NCI-H2029 treated with DMSO at 0.1 percent for 48 hours (cell line): ENCODE measurements around the gene EPHA6.
"Not testable (repeated sequence)": the region's sequence is repeated elsewhere in the genome, so short reads cannot be mapped to it uniquely, and the experiment has no call there.

Experiments used
- DNase-seq: peaks from one replicate; lab custom pipeline; 2025; lab: John Stamatoyannopoulos, UW

EPHA6 gene

DNA sequence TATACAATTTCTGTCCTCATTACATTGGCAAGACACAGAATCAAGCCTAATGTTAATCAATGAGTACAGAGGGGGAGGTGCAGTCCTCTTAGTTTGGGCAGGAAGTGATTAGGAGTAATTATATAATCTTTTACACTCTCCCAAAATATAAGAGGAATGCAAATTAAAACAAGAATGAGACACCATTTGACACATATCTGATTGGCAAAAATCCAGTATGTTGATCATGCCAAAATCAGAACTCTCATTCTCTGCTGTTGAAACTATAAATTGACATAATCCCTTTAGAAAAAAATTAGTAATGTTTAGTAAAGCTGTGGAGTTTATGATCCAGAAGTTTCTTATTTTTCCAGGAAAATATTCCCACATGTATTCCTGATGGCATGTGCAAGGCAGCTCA lies 373.4 kb downstream of the EPHA6 start:
- no peak for DNase-seq

GRCh38 chr3:97189835-97190234 lies 375.4 kb downstream of the EPHA6 start:
- no peak for DNase-seq

GRCh38 chr3:97197083-97197482 lies 382.7 kb downstream of the EPHA6 start:
- no peak for DNase-seq

- no peak for DNase-seq
Observed at GRCh38 chr3:97197830-97198229, 383.4 kb downstream of the EPHA6 start.

- no peak for DNase-seq
Observed at GRCh38 chr3:97200387-97200786, 386.0 kb downstream of the EPHA6 start.

DNA sequence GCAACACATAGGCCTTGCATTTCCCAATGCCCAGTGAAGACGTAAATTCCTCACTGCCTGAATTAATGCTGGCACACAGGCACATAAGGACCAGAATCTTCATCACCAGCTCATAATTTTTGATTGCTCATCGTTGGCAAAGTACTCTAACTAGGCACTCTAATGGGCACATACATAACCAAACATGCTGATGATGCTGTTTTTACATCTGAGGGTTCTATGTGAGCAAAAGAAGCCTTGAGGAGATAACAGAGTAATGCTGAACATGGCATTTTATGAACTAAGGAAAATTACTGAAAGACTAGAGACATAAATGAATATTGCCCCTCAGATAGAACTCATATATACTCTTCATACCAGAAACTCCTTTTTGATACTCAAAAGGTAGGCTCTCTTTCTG lies 387.4 kb downstream of the EPHA6 start:
- no peak for DNase-seq

DNA sequence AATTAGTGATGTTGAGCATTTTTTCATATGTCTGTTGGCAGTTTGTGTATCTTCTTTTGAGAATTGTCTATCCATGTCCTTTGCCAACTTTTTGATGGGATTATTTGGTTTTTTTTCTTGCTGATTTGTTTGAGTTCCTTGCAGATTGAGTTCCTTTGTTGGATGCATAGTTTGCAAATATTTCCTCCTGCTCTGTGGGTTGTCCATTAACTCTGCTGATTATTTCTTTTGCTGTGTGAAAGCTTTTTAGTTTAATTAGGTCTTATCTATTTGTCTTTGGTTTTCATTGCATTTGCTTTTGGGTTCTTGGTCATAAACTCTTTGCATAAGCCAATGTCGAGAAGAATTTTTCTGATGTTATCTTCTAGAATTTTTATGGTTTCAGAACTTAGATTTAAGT lies 414.6 kb downstream of the EPHA6 start:
- DNase-seq, result no peak

- DNase-seq, result no peak
Observed at GRCh38 chr3:97230486-97230885, 416.1 kb downstream of the EPHA6 start.

DNA sequence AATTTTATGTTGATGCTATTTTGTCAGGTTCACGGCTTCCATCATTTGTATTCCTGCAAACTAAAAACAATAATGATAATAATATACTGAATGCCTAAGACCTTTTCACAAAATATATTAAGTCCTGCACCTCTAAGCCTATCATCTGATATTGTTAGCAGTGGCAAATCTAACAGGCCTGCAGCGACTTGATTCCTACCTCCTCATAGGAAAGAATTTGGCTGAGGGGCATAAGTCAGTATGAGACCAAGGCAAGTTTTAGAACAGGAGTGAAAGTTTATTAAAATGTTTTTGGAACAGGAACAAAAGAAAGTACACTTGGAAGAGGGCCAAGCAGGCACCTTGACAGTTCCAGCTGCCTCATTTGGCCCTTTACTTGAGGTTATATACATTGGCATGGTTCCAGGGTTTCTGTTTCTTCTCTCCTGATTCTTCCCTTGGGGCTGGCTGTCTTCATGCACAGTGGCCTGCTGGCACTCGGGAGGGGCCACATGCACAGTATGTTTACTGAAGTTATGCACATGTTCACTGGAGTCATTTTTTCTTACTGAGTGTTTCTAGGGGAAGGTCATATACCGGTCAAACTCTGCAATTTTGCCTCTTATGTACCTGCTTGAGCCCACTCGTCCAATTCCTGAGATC lies 418.1 kb downstream of the EPHA6 start:
- peak; percentile 60 for DNase-seq

DNA sequence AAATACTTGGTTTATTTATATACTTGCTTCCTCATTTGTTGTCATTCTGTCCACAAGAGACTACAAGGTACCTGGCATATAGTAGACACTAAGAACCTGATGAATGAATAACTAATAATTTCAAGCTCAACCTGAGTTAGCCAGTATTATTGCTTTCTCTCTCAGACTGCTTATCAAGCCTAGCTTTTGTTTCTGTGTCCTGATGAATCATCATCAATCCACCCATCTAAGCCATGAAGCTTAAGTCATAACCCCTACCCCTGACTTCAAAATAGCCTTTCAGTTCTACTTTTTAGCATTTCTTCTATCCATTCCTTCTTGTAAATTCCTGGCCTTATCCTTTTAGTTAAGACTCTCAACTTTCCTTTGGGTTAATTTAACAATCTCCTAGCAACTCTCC lies 420.8 kb downstream of the EPHA6 start:
- DNase-seq, result no peak

DNA sequence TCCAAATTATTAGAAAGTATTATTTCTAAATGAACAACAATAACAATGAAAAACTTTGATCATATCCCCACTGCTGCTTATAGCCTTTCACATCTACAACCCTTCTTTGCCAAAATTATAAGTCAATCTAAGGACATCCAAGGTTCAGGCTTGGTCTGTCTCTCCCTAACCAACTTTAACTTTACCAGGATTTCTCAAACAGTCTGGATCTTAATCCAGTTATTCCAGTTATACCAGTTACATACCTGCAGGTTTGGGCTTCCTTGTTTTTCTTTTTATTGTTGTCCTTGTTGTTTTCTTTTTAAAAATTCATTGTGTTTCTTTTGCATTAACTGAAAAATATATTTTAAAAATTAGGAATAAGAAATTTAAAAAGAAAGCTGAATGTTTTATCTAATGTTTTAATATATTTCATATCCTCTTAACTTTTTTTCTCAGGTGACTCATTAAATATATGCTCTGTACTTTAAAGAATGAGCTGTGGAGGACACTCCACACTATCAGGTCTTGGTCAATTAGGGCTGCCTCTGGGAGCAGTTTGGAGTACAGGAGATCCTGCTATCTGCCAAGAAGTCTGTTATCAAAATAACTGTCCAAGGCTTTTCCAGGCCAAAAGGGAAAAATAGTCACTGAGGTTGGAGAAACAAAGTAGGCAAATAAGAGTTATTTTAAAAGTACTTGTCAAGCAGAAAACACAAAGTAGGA lies 421.4 kb downstream of the EPHA6 start:
- DNase-seq, result no peak

DNA sequence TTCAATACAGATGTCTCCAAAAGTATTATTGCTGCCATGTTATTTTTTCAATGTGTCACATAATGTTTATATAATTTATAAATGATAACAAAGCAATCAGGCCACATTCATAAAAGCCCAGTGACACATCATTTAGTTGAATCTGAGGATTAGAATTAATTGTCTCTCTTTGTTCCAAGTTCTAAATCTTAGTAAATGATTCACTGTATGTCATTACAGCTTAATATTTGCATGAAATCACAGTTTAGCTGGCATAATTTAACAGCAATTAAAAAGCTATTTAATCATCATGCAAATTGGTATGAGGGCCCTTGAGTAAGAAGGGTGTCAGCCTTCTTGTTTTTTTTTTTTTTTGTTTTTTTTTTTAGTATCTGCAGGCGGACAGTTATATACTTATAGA lies 427.0 kb downstream of the EPHA6 start:
- no peak for DNase-seq

DNA sequence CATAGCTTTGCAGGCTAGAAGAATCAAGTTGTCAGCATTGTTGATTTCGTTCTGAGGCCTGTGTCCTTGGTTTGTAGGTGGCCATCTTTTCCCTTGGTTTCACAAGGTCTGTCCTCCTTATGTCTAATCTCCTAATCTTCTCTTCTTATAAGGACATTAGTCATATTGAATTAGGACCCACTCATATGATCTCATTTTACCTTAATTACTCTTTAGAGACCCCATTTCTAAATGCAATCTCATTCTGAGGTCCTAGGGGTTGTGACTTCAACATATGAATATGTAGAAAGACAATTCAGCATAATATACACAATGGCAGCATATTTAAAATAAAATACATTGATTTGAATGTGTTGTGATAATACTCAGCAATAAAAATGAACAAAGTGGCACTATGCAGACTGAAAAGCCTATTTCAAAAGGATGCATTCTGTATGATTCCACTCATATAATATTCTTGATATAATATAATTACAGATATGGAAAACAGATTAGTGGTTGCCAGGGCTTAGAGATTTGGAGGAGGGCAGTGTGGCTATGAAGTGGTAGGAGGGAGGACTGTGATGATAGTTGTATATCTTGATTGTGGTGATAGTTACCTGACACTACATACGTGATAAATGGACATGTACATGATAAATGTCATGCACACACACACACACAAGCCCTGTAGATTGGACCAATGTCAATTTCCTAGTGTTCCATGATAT lies 431.0 kb downstream of the EPHA6 start:
- DNase-seq, result no peak

DNA sequence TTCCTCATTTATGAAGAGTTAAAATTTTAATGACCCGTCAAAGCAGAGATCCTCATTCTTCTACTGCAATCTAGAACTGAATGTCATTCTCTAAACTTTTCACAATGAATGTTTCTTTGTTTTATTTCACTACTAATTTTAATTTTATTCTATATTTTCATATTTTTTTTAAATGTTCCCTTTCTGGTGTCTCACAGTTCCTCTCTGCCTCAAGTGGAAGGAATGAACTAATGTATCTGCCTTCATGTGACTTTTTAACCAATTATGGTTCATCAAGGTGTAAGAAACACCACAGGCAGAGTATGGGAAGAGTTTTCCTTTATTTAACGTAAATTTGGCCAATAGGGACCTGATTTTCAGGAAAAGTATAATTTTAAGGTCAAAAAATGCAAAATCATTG lies 441.7 kb downstream of the EPHA6 start:
- DNase-seq, result no peak

GRCh38 chr3:97257942-97258697 lies 443.7 kb downstream of the EPHA6 start:
- no peak for DNase-seq

GRCh38 chr3:97259263-97259662 lies 444.9 kb downstream of the EPHA6 start:
- DNase-seq, result no peak

GRCh38 chr3:97264180-97264579 lies 449.8 kb downstream of the EPHA6 start:
- DNase-seq, result no peak

GRCh38 chr3:97265237-97266005 lies 451.0 kb downstream of the EPHA6 start:
- DNase-seq, result no peak

- no peak for DNase-seq
Observed at GRCh38 chr3:97269202-97269601, 454.8 kb downstream of the EPHA6 start.

GRCh38 chr3:97276879-97277550 lies 462.6 kb downstream of the EPHA6 start:
- not testable (repeated sequence) for DNase-seq

DNA sequence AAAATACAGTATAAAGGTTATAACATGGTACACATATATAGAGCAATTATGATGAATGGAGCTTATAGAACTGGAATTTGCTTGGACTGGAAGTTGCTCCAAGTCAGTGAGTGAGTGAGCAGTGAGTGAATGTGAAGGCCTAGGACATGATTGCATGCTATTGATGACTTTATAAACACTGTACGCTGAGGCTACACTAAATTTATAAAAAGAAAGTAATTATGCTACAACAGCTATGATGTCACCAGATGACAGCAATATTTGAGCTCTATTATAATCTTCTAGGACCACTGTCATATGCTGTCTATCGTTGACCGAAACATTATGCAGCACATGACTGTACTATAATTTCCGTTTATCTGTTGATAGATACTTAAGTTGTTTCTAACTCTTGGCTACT lies 463.3 kb downstream of the EPHA6 start:
- DNase-seq, result no peak
